Progenitor cell of endocrine pancreas (in vitro differentiated cells): ENCODE results near the gene CCM2. TPM values are rescaled to one million over a fixed set of nuclear protein-coding genes. Genes with fewer than 3 reads are reported as not detected.

ENCODE experiments used
- DNase-seq: peaks from one replicate; pipeline ENCODE4 v3.0.0; 2021; ENCODE audit warnings: low spot score; ENCODE audit not compliant: unreplicated experiment
- H3K27ac Mint-ChIP-seq: 2 replicates; pipeline ENCODE4 v1.8.0; 2021; ENCODE audit warnings: mild to moderate bottlenecking, moderate library complexity, mixed read lengths
- H3K27me3 Mint-ChIP-seq: 2 replicates; pipeline ENCODE4 v1.8.0; 2021; ENCODE audit warnings: mixed read lengths
- H3K36me3 Mint-ChIP-seq: 2 replicates; pipeline ENCODE4 v1.8.0; 2022; ENCODE audit warnings: mixed read lengths; ENCODE audit not compliant: insufficient read depth
- H3K4me1 Mint-ChIP-seq: 2 replicates; pipeline ENCODE4 v1.8.0; 2021; ENCODE audit warnings: low read depth, mixed read lengths
- H3K4me3 Mint-ChIP-seq: 2 replicates; pipeline ENCODE4 v1.8.0; 2021; ENCODE audit warnings: low read depth, mild to moderate bottlenecking, moderate library complexity, mixed read lengths
- H3K9me3 Mint-ChIP-seq: 2 replicates; pipeline ENCODE4 v1.8.0; 2021; ENCODE audit warnings: low read depth, mixed read lengths
- total RNA-seq: library from RNA; stranded (reverse); gene quantifications from 2 replicates; pipeline ENCODE4 v1.2.1, GENCODE V29; 2021
- TF ChIP-seq, protein P1 (sequence below): fragments of 200-600 bp; sonication (generic); IDR thresholded peaks from one replicate; pipeline ENCODE4 v1.5.0; 2021; ENCODE audit warnings: antibody characterized with exemption, mild to moderate bottlenecking; ENCODE audit not compliant: unreplicated experiment

CCM2 gene
- total RNA-seq, 1 donor from 2014 or later = 43.0 TPM

DNA sequence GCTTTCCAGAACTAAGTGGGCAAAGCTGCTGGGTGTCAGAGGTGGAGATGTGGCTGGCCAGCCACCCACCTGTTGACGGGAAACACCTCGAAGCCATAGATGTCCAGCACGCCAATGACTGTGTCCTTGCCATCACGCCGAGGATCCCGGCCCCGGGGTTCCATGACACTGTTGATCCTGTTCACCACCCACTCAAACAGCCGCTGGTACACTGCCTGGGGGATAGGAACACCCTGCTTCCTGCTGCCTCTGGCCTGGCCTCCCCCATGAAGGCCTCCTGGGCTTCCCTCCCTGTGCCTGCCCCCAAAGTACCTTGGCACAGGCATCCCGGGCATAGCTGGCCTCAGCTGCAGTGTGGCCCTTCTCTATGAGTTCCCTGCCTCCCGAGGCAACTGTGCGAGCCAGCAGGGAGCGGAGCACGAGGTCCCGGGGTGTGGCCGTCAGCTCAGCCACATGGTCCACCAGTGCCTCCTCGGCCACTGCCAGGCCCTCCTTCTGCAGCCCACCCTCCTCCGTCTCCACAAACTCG is 29.4 kb upstream of the CCM2 start:
- Mint-ChIP-seq H3K9me3 (no peaks in the 10 kb centered on the region), H3K4me1 (peaks cover 6% of the 10 kb centered on the region), H3K36me3 (no peaks in the 10 kb centered on the region), H3K27me3 (no peaks in the 10 kb centered on the region), H3K4me3 (no peak overlapping the region), H3K27ac (no peak overlapping the region)
- TF ChIP-seq, protein P1, sequence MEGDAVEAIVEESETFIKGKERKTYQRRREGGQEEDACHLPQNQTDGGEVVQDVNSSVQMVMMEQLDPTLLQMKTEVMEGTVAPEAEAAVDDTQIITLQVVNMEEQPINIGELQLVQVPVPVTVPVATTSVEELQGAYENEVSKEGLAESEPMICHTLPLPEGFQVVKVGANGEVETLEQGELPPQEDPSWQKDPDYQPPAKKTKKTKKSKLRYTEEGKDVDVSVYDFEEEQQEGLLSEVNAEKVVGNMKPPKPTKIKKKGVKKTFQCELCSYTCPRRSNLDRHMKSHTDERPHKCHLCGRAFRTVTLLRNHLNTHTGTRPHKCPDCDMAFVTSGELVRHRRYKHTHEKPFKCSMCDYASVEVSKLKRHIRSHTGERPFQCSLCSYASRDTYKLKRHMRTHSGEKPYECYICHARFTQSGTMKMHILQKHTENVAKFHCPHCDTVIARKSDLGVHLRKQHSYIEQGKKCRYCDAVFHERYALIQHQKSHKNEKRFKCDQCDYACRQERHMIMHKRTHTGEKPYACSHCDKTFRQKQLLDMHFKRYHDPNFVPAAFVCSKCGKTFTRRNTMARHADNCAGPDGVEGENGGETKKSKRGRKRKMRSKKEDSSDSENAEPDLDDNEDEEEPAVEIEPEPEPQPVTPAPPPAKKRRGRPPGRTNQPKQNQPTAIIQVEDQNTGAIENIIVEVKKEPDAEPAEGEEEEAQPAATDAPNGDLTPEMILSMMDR = no peak
- DNase-seq = no peak

DNA sequence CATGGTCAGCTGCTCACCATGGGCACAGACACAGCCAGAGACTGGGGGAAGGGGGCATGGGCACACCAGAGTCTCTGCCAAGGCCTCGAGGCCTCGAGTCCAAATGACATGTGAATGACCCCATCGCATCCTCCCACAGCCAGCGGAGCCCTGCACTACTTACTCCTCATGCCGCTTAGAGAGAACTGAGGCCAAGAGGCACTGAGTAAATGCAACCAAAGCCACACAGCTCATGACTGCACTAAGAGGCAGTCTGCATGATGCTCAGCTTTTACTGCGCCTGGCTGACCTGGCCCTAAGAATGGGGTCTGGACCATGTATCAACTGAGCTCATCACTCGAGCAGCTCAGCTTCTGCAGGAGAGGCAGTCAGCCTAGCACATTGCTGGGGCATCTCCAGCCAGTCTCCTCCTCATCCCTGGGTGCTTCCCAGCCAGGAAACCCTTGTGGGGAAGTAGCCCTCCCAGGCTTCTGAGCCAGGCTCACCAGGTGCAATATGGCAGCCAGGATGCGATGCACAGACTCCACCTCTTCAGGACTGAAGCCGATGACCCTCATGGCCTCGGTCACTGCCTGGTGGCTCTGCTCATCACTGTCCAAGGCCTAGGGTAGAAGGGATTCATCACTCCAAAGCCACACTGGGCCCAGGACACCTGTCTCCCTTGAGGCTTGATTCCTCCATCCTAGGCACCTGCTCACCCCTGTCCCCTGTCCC is 28.7 kb upstream of the CCM2 start:
- no peak for DNase-seq
- Mint-ChIP-seq H3K27ac (no peak overlapping the region), H3K36me3 (no peaks in the 10 kb centered on the region), H3K4me1 (peaks cover 6% of the 10 kb centered on the region), H3K27me3 (no peaks in the 10 kb centered on the region), H3K4me3 (no peak overlapping the region), H3K9me3 (no peaks in the 10 kb centered on the region)
- TF ChIP-seq, protein P1 = no peak

DNA sequence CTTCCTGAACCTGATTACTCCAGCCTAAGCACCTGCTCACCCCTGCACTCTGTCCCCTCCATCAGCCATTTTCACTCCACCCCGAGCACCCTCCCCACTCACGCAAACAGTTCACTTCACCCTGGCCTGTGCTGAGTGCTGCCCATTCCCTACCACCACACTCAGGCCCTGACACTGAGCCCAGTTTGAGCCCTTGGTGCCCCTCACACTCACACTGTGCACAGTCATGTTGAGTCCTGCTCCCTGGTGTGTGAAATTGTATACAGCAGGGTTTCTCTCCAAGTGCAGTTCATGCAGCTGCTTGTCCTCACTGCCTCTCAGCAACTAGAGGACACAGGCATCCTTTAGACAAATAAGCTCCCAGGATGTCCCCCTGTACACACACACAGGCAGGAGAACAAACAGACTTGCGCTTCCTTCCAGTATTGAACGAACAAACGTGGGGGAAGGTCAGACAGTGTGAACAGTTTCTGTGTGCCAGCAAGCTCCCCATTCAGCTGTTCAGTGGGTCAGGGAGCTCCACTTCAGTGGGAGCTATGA is 28.0 kb upstream of the CCM2 start:
- Mint-ChIP-seq H3K9me3 (no peaks in the 10 kb centered on the region), H3K27me3 (no peaks in the 10 kb centered on the region), H3K4me1 (peaks cover 6% of the 10 kb centered on the region), H3K4me3 (no peak overlapping the region), H3K36me3 (no peaks in the 10 kb centered on the region), H3K27ac (no peak overlapping the region)
- TF ChIP-seq, protein P1 = no peak
- no peak for DNase-seq

DNA sequence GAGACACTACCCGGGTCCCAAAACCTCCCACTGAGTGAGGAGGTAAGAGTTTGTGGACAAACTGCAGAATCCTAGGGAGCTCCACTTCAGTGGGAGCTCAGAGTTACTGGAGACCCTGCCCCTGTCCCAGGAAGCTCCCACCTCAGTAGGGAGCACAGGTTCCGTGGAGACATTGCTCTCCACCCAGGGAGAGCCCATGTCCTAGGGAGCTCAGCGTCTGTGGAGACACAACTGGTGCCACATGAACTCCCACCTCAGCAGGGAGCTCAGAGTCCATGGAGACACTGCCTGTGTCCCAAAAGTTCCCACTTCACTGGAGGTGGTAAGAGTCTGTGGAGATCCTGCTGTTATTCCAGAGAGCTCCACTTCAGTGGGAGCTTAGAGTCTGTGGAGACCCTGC is 27.4 kb upstream of the CCM2 start:
- no peak overlapping the region for H3K27ac Mint-ChIP-seq
- DNase-seq = no peak
- H3K36me3 Mint-ChIP-seq = no peaks in the 10 kb centered on the region
- no peaks in the 10 kb centered on the region for H3K27me3 Mint-ChIP-seq
- H3K9me3 Mint-ChIP-seq = no peaks in the 10 kb centered on the region
- no peak overlapping the region for H3K4me3 Mint-ChIP-seq
- peaks cover 6% of the 10 kb centered on the region for H3K4me1 Mint-ChIP-seq
- TF ChIP-seq, protein P1 = no peak

DNA sequence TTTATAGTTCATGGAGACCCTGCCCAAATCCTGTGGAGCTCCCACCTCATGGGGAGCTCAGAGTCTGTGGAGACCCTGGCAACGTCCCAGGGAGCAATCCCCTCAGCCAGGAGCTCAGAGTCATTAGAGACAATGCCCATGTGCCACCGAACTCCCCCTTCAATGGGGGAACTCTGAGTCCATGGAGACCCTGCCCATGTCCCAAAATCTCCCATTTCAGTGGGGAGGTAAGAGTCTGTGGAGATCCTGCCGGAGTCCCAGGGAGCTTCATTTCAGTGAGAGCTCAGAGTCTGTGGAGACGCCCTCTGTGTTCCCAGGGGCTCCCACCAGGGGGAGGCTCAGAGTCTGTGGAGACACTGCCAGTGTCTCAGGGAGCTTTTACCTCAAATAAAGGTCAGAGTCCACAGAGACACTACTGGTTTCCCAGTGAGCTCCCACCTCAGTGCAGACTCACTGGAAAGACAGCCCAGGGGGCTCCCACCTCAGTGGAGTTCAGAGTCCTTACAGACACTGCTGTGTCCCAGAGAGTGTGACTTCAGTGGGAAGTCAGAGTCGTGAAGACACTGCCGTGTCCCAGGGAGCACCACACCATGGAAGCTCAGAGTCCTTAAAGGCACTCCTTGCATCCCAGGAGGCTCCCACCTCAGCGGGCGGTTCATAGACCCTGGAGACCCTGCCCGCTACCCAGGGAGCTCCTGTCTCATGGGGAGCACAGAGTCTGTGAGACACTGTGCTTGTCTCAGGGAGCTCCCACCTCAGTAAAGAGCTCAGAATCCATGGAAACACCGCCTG is 26.2 kb upstream of the CCM2 start:
- H3K4me3 Mint-ChIP-seq = no peak overlapping the region
- H3K36me3 Mint-ChIP-seq = no peaks in the 10 kb centered on the region
- H3K9me3 Mint-ChIP-seq = no peaks in the 10 kb centered on the region
- H3K27me3 Mint-ChIP-seq = no peaks in the 10 kb centered on the region
- TF ChIP-seq, protein P1 = peak; percentile 59
- H3K4me1 Mint-ChIP-seq = peaks cover 6% of the 10 kb centered on the region
- peak; percentile 38 for DNase-seq
- no peak overlapping the region for H3K27ac Mint-ChIP-seq
